Cerebellar cortex (tissue), 1 donor: Measurements from ENCODE around the gene INSR.
"Not testable (repeated sequence)": the region's sequence is repeated elsewhere in the genome, so short reads cannot be mapped to it uniquely, and the experiment has no call there.

Experiments used
- DNase-seq: peaks from one replicate; pipeline ENCODE4 v3.0.0-alpha.2; 2015; ENCODE audit warnings: low spot score

Gene INSR

GRCh38 chr19:7293762-7294557, at the start of gene INSR:
Gene INSR, minus strand, starts transcription at chr19:7294414. Its CDS starts 523 bp downstream, at chr19:7293891.
- peak; percentile 88 for DNase-seq

- no peak for DNase-seq
These were observed 47.9 kb upstream of the INSR start for GRCh38 chr19:7342143-7342542.

- peak; percentile 81 for DNase-seq
These were observed 47.0 kb upstream of the INSR start for GRCh38 chr19:7340959-7341837.

- no peak for DNase-seq
These were observed 43.4 kb upstream of the INSR start for GRCh38 chr19:7337380-7338194.

- DNase-seq = no peak
These were observed 42.2 kb upstream of the INSR start for GRCh38 chr19:7336321-7336973.

- no peak for DNase-seq
These were observed 39.2 kb upstream of the INSR start for GRCh38 chr19:7333198-7334118.

- no peak for DNase-seq
These were observed 37.2 kb upstream of the INSR start for GRCh38 chr19:7331446-7331845.

GRCh38 chr19:7328647-7329046, 34.4 kb upstream of the INSR start:
- no peak for DNase-seq

GRCh38 chr19:7327802-7328201, 33.6 kb upstream of the INSR start:
- DNase-seq = no peak

- DNase-seq = peak; percentile 13
These were observed 32.1 kb upstream of the INSR start for GRCh38 chr19:7326105-7326877.

- DNase-seq = no peak
These were observed 24.0 kb upstream of the INSR start for GRCh38 chr19:7318176-7318575.

GRCh38 chr19:7312816-7313215, 18.6 kb upstream of the INSR start:
- no peak for DNase-seq

- DNase-seq = no peak
These were observed 17.7 kb upstream of the INSR start for GRCh38 chr19:7311911-7312310.

- not testable (repeated sequence) for DNase-seq
These were observed 14.1 kb upstream of the INSR start for GRCh38 chr19:7308327-7308726.

GRCh38 chr19:7307590-7308218, 13.5 kb upstream of the INSR start:
- no peak for DNase-seq

- no peak for DNase-seq
These were observed 10.0 kb upstream of the INSR start for GRCh38 chr19:7304200-7304599.

- no peak for DNase-seq
These were observed 9.3 kb upstream of the INSR start for GRCh38 chr19:7303470-7303869.

GRCh38 chr19:7301525-7301924, 7.3 kb upstream of the INSR start:
- DNase-seq = no peak

- no peak for DNase-seq
These were observed 3.5 kb upstream of the INSR start for GRCh38 chr19:7297742-7298141.
